ENCODE results near the gene TCL1B.

GRCh38 chr14:95696741-95697140 lies 10.5 kb downstream of the TCL1B start:
- no peak for TF ChIP-seq CTCF (IDR thresholded peaks at IDR 0.05)
- TF ChIP-seq POLR2AphosphoS5 (IDR thresholded peaks at IDR 0.05), result no peak
